GM19023 (cell line): ENCODE measurements around the gene KLHL18.
"Not testable (repeated sequence)": the region's sequence is repeated elsewhere in the genome, so short reads cannot be mapped to it uniquely, and the experiment has no call there.

Experiments
- ATAC-seq: cut with Tn5 transposase; IDR thresholded peaks from one replicate; pipeline ENCODE4 v1.9.1; 2021; ENCODE audit warnings: mild to moderate bottlenecking, moderate library complexity; ENCODE audit not compliant: unreplicated experiment

Gene KLHL18

DNA sequence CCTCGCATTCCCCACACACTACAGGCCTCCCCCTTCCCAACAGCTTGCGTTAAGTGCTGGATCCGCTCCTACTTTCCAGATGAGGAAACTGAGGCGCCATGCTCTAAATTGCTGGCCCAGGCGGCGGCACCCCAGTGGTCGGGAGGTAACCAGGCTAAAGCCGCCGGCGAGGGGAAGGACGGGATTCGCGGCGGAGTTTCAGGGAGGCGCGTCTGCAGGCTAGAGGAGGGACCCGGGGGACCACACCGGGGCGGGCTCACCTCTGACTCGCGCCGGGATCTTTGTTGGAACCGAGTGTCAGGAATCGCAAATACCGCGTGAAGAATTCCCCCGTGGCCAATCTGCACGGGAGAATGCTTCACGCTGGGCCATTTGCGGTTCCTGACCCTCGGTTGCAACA lies 73.5 kb downstream of the KLHL18 start:
- no peak for ATAC-seq

DNA sequence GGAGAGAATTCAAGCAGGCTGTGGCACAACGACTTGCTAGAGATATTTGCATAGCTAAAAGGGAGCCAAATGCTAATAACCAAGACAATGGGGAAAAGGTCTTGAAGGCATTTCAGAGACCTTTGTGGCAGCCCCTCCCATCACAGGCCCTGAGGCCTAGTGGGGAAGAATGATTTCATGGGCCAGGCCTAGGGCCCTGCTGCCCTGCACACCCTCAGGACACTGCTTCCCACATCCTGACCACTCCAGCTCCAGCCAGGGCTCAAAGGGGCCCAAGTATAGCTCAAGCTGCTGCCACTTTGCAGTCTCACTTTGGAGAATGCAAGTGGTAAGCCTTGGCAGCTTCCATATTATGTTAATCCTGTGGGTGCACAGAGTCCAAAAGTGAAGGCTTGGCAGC lies 76.6 kb downstream of the KLHL18 start:
- no peak for ATAC-seq

DNA sequence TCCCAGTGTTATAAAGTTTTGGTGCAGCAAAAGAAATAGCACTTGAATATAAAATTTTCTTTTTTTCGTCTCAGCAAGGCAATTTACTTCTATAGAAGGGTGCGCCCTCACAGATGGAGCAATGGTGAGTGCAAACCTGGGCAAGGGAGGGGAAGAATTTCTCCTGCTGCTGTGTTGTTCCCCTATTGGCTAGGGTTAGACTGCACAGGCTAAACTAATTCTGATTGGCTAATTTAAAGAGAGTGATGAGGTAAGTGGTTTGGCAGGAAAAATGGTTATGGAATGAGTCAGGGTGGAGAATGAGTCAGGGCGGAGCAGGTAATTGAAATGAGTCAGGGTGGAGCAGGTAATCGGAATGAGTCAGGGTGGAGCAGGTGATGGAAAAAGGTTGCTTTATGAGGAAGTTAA lies 77.4 kb downstream of the KLHL18 start:
- ATAC-seq = not testable (repeated sequence)

DNA sequence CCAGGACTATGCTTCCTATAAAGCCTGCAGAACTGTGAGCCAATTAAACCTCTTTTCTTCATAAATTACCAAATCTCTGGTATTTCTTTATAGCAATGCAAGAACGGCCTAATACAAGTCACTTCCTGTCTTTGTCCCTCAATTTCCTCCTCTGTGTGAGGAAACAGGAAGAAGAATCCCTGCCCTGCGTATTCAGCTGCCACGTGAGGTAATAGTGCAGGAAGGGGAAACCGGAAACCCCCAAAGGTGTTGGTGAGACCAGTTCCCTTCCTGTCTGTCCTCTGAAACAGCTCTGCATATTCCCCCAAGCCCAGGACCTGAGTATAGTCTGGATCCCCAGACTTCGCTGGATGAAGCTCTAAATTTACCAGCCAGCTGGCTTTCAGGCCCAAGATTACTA lies 80.0 kb downstream of the KLHL18 start:
- no peak for ATAC-seq

DNA sequence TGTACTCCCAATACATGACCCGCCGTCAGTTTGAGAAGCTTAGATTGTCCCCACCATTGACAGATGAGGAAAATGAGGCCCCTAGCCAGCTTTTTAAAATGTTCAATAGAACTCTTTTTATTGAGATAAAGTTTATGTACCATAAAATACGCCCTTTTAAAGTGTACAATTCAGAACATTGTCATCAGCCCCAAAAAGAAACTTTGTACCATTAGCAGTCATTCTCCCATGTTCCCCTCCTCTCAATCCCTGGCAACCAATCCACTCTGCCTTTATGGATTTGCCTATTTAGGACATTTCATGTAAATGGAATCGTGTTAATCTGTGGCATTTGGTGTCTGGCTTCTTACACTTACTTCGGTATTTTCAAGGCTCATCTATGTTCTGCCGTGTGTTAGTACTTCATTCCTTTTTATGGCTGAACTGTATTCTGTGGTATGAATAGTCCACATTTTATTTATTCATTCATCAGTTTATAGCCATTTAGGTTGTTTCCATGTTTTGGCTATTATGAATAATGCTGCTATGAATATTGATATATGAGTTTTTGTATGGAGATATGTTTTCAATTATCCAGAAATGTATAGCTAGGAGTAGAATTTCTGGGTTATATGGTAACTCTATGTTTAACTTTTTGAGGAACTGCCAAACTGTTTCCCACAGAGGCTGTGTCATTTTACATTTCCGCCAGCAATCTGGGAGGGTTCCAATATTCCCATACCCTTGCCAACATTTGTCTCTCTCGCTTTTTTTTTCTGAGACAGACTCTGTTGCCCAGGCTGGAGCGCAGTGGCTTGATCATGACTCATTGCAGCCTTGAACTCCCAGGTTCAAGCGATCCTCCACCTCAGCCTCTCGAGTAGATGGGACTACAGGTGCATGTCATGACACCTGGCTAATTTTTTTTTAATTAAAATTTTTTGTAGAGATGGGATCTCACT lies 82.7 kb downstream of the KLHL18 start:
- no peak for ATAC-seq

DNA sequence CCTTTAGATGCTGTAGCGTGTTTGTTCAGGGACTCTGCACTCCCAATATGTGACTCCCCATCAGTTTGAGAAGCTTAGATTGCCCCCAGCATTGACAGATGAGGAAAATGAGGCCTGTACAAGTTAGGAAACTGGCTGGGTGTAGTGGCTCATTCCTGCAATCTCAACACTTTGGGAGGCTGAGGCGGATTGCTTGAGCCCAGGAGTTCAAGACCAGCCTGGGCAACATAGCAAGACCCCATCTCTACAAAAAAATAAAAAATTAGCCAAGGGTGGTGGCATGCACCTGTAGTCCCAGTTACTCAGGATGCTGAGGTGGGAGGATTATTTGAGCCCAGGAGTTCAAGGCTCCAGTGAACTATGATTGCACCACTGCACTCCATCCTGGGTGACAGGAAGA lies 84.1 kb downstream of the KLHL18 start:
- ATAC-seq = no peak

DNA sequence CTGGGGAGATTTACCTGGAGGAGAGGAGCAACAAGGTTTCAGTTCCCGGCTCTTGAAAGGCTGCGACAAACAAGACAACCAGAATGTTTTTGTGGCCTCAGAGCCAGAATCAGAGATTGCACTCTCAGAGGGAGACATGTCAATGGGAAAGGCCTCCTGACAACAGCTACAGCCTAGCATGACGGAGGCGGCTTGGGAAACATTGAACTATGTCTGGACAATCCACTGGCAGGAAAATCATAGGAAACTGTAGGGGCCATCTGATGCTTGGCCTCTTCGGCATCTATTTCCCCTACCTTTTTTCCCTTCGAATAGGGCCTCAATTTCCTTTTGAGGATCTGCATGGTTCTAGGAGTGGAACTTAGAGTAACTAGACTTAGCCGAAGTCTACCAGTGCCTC lies 84.9 kb downstream of the KLHL18 start:
- ATAC-seq = no peak

DNA sequence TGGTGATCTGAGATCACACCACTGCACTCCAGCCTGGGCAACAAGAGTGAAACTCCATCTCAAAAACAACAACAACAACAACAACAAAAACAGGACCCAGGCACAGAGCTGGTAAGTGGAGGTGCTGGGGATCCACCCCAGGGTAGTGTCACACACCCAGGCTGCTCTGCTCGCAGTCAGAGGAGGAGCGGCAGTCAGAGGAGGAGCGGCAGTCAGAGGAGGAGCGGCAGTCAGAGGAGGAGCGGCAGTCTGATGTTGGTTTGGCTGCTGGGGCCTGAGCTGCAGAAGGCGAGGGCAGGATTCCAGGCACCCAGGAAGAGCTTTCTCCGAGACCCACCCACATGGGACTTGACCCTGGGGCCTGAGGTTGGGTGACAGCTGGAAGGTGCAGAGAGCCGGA lies 87.3 kb downstream of the KLHL18 start:
- ATAC-seq = not testable (repeated sequence)

DNA sequence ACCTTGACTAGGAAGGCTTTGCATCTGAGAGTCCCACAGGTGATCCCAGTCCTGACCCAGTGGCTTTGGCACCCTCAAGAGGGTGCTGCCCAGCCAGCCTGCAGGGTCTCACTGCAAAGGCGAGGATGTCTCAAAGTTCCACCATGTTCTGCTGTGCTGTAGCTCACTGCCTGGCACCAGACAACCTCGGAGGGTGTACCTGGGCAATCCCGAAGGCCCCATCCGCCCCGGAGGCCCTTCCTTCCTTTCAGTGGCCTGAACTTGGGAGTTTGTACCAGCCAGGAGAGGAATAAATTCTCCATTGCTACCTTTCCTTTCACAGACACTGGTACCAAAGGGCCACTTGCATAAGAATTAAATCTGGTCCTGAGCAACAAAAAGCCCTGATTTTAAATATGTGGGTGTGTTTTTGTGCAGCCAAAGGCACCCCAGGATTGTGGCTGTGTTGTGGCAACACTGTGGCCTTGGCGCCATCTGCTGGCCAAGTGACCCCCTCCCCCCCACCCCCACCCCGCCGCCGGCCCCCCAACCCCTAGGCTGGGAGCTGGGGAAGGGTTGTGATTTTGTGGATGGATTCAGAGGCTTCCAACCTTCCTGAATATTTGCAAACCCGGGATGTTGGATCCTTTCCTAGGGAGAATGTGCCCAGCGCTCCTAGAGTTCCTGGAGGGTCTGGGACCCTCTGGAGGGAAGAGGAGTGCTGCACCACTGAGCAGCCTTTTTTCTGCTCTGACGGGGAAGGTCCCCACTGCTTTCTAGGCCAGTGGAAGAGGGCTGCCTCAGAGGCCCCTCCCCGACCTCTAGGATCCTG lies 88.3 kb downstream of the KLHL18 start:
- ATAC-seq = no peak

DNA sequence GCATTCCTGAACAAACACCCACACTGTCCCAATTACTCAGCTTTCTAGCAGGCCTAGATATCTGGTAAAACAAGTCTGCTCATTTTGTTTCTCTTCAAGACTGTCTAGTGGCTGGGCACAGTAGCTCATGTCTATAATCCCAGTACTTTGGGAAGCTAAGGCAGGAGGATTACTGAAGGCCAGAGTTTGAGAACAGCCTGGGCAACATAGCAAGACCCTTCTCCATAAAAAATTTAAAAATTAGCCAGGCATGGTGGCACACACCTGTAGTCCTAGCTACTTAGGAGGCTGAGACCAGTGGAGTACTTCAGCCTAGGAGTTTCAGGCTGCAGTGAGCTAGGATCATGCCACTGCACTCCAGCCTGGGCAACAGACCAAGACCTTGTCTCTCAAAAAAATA lies 91.8 kb downstream of the KLHL18 start:
- ATAC-seq = no peak

DNA sequence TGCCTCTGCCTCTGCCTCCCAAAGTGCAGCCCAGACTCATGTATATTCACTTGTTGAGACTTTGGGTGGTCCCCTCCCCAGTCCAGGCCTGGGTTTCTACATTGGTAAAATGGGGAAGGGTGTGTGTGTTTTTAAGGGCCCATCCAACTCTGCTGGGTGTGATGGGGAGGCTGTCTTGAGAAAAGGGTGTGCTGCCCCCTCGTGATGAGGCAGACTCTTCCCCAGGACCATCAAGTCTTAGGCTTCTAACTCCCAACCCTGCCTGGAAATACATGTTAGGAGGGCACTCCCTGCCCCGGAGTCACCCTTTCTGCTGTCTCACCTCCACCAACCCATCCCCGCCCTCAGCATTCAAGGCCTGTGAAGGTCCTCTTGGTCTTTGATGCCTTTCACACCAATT lies 93.6 kb downstream of the KLHL18 start:
- ATAC-seq = no peak

DNA sequence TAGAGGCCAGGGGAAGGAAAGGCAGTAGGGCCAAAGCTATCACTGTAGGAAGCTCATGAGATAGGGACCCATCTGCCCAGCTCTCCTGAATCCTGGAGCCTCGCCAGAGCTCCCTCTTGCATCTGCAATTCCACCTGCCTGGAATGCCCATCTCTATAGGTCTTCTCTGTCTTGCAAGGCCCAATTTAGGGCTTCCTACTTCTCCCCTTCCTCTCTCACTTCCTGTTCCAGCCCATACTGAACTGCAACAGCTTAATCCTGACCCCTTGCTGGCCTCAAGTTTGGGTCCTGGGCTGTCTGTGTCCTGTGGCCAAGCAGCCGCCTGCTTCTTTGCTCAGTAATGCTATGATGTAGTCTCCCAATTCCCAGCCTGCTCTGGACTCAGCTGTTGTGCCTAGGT lies 94.4 kb downstream of the KLHL18 start:
- no peak for ATAC-seq

DNA sequence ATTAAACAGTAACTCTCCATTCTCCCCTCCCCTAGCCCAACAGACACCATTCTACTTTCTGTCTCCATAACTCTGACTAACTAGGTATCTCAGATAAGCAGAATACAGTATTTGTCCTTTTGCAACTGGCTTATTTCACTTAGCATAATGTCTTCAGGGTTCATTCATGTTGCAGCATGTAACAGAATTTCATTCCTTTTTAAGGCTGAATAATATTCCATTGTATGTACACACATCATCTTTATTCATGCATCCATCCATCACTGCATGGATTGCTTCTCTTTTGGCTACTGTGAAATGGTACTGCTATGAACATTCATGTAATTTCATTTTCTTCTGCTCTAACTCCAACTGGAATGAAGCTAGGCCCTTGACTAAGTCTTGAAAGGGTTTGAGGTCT lies 96.1 kb downstream of the KLHL18 start:
- no peak for ATAC-seq

DNA sequence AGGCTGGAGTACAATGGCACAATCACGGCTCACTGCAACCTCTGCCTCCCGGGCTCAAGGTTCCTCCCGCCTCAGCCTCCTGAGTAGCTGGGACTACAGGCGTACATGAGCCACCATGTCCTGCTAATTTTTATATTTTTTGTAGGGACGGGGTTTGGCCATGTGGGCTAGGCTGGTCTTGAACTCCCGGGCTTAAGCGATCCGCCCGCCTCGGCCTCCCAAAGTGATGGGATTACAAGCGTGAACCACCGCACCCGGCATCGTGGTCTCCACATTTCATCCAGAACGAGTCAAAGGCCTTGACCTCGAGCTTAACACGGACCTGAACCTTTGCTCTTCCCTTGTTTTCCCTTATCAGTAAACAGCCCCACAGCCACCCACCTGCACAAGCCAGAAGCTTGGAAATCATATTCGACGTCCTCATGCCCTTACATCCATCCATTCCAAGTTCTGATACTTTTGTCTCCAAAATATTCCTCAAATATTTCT lies 96.7 kb downstream of the KLHL18 start:
- ATAC-seq = no peak

DNA sequence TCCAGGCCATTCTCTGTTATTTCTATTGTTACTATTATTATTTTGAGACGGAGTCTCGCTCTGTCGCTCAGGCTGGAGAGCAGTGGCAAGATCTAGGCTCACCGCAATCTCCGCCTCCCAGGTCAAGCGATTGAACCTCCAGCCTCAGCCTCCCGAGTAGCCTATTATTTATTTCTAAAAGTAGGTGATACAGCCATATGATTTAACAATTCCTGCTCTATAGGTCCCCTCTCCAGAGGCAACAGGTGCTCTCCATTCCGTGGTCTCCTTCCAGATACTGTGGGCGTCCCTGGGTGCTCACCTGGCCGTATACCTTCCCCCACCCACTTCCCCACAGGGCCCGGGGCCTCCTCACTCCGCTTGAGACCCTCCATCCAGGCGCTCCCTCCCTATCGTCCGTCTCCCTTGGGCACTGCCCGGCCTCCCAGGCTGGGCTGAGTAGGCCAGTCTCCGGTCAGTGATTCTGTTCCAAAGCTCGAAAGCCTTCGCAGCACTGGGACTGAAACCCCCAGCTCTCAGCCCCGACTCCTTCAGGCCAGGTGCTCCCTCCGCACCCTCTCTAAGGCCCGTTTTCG lies 97.4 kb downstream of the KLHL18 start:
- no peak for ATAC-seq

DNA sequence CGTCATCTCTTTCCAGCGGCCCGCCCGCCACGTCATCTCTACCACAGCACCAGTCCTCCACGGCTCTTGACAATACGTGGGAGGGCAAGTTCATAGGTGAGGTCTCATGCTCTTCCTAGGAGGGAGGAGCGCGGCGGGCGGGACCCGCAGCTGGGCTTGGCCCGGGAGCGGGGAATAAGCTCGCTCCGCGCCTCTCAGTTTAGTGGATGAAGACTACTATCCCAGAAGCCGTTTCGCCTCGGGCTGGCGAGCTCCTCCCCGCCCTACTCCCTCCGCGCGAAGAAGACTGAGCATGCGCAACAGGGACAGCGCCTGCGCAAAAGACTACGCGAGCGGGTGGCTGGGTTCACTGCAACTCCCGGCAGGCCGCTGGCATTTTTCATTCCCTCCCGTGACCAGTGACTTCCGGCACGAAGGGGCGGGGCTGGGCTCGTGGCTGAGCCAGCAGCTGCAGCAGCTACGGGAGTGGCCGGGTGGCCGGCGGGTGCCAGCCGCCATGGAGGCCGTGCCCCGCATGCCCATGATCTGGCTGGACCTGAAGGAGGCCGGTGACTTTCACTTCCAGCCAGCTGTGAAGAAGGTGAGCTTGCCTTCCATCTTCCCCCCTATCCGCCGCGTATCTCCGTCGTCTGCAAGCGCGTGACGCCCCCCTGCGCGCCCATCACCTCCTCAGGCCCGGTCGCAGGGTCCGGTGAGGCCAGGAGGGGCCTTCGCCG lies 98.0 kb downstream of the KLHL18 start, which contains the start of gene PTPN23:
Gene PTPN23 (plus strand): TSS at position 421 of the 716 bp plus-strand sequence. CDS start 76 bp downstream, at position 497.
- peak; percentile 80 for ATAC-seq

DNA sequence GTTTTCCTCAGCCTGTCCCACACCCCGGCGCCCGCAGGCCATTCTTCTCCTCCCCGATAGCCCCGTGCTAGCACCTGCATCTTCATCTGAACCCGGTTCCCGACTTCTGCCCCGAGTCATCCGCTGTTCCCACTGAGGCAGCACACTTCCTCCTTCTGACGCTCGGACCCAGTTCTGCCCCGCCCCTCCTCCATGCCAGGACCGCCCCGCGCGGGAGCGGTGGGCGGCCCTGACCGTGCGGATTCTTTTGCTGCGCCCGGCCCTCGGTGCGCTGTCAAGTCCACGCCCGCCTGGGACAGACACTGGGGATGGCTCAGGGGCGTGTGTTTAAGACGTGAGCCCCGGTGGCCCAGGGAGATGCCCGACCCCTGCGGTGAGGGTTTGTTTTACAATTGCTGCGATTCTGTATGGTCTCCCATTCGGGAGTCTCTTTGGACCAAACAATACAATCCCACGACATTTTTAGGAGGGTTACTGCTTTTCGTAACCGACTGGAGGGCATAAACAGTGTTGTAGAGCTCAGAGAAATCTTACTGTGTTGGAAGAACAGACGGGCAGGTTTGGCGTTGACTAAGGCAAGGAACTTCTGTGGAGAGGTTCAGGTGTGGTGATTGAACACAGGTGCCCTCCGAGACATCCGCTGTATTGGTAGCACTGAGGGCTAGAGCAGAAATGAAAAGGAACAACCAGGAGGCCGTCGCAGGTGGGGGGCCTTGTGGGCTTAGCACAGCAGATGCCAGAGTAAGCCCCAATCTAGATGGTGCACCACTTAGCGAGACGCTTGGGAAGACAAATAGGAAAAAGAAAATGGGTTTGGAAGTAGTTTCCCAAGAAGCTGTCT lies 98.8 kb downstream of the KLHL18 start:
- peak; percentile 61 for ATAC-seq

DNA sequence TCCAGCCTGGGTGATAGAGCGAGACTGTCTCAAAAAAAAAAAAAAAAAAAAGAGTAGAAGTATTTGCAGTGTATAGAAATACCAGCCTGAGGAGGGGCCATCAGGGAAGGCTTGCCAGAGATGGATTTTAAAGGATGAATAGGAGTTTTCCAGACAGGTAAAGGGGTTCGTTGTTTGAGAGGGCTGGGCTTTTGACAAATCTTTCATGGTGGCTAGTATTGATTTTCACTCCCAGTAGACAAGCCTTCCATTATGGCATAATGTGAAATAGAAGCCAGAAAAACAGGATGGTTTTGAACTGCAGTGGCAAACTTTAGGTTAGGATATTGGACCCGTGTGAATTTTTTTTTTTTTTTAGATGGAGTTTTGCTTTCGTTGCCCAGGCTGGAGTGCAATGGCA lies 101.7 kb downstream of the KLHL18 start:
- no peak for ATAC-seq

DNA sequence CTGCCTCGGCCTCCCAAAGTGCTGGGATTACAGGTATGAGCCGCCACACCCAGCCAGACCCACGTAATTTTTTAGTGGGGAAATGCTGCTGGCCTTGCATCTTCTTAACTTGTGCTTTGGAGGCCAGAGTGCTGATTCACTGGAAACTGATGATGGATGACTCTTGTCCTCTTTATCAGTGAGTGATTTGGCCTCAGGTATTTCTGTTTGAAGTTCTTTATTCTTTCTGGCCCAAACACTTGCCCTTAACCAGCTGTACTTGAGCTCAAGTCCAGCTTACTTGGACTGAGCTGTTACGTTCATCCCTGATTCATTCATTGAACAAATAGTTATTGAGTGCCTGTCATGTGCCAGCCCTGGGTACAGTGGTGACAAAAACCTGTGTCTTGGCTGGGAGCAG lies 102.3 kb downstream of the KLHL18 start:
- no peak for ATAC-seq

DNA sequence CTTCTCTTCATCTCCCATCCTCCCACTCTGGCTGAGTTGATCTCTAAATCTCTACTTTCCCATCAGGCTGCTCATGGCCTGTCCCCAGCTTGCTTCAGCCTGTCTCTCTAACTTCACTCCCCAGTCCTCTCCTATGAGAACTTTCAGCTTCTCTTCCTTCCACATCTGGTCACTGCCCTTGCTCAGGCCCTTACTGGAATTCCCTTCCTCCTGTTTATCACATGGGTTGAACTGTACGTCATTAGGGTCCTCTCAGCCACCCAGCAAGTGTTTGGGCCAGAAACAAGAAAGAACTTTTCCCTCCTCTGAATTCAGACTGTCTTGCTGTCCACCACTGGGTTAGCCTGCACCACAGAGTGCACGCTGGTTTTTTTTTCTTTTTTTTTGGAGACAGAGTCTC lies 103.1 kb downstream of the KLHL18 start:
- ATAC-seq = no peak
